ENCODE data around the gene BCO2.

The BCO2 gene

GRCh38 chr11:112212710-112213109 lies 37.4 kb downstream of the BCO2 start:
- H3K27ac ChIP-seq, result no peak overlapping the region
- TF ChIP-seq CTCF (conservative IDR thresholded peaks at IDR 0.05; ENCODE audit: low read depth, low read length), result no peak
- H3K36me3 ChIP-seq (ENCODE audit: insufficient read depth), result no peaks in the 10 kb centered on the region
- no peaks in the 10 kb centered on the region for H3K79me2 ChIP-seq (ENCODE audit: insufficient read depth, low read depth)
- H3K4me2 ChIP-seq, result no peak overlapping the region
- no peaks in the 10 kb centered on the region for H3K4me1 ChIP-seq (ENCODE audit: low read depth, poor library complexity, severe bottlenecking)
- no peak overlapping the region for H3K4me3 ChIP-seq (IDR thresholded peaks at IDR 0.05; ENCODE audit: insufficient read depth, low read depth, low read length)
- no peaks in the 10 kb centered on the region for H3K27me3 ChIP-seq (ENCODE audit: insufficient read depth, low read depth)
- H3K9ac ChIP-seq, result no peak overlapping the region
- no peak overlapping the region for H2AFZ ChIP-seq (ENCODE audit: low read depth)
- no peaks in the 10 kb centered on the region for H4K20me1 ChIP-seq (ENCODE audit: insufficient read depth)

- no peaks in the 10 kb centered on the region for H4K20me1 ChIP-seq (ENCODE audit: insufficient read depth)
These were observed 38.4 kb downstream of the BCO2 start for GRCh38 chr11:112213753-112214152.

GRCh38 chr11:112215621-112216020 lies 40.3 kb downstream of the BCO2 start:
- no peak overlapping the region for H3K4me3 ChIP-seq (IDR thresholded peaks at IDR 0.05; ENCODE audit: insufficient read depth, low read depth, low read length)
- TF ChIP-seq CTCF (conservative IDR thresholded peaks at IDR 0.05; ENCODE audit: low read depth, low read length), result no peak
- no peaks in the 10 kb centered on the region for H3K79me2 ChIP-seq (ENCODE audit: insufficient read depth, low read depth)
- no peak overlapping the region for H3K9ac ChIP-seq
- no peak overlapping the region for H3K4me2 ChIP-seq
- H3K36me3 ChIP-seq (ENCODE audit: insufficient read depth), result no peaks in the 10 kb centered on the region
- no peaks in the 10 kb centered on the region for H3K4me1 ChIP-seq (ENCODE audit: low read depth, poor library complexity, severe bottlenecking)
- H3K27ac ChIP-seq, result no peak overlapping the region
- no peaks in the 10 kb centered on the region for H4K20me1 ChIP-seq (ENCODE audit: insufficient read depth)
- H3K27me3 ChIP-seq (ENCODE audit: insufficient read depth, low read depth), result no peaks in the 10 kb centered on the region
- H2AFZ ChIP-seq (ENCODE audit: low read depth), result no peak overlapping the region

More at GRCh38 chr11:112213753-112214152, 38.4 kb downstream of the BCO2 start:
- H3K36me3 ChIP-seq (ENCODE audit: insufficient read depth), result no peaks in the 10 kb centered on the region
- no peaks in the 10 kb centered on the region for H3K27me3 ChIP-seq (ENCODE audit: insufficient read depth, low read depth)
- H2AFZ ChIP-seq (ENCODE audit: low read depth), result no peak overlapping the region
- no peaks in the 10 kb centered on the region for H3K4me1 ChIP-seq (ENCODE audit: low read depth, poor library complexity, severe bottlenecking)
- H3K4me2 ChIP-seq, result no peak overlapping the region
- H3K79me2 ChIP-seq (ENCODE audit: insufficient read depth, low read depth), result no peaks in the 10 kb centered on the region
- no peak overlapping the region for H3K4me3 ChIP-seq (IDR thresholded peaks at IDR 0.05; ENCODE audit: insufficient read depth, low read depth, low read length)
- H3K9ac ChIP-seq, result no peak overlapping the region
- no peak overlapping the region for H3K27ac ChIP-seq
- TF ChIP-seq CTCF (conservative IDR thresholded peaks at IDR 0.05; ENCODE audit: low read depth, low read length), result no peak

GRCh38 chr11:112216561-112217105 lies 41.3 kb downstream of the BCO2 start:
- H2AFZ ChIP-seq (ENCODE audit: low read depth), result no peak overlapping the region
- no peaks in the 10 kb centered on the region for H4K20me1 ChIP-seq (ENCODE audit: insufficient read depth)
- H3K36me3 ChIP-seq (ENCODE audit: insufficient read depth), result no peaks in the 10 kb centered on the region
- no peaks in the 10 kb centered on the region for H3K79me2 ChIP-seq (ENCODE audit: insufficient read depth, low read depth)
- no peak for TF ChIP-seq CTCF (conservative IDR thresholded peaks at IDR 0.05; ENCODE audit: low read depth, low read length)
- H3K4me1 ChIP-seq (ENCODE audit: low read depth, poor library complexity, severe bottlenecking), result no peaks in the 10 kb centered on the region
- H3K9ac ChIP-seq, result no peak overlapping the region
- no peak overlapping the region for H3K27ac ChIP-seq
- no peak overlapping the region for H3K4me2 ChIP-seq
- H3K27me3 ChIP-seq (ENCODE audit: insufficient read depth, low read depth), result no peaks in the 10 kb centered on the region
- no peak overlapping the region for H3K4me3 ChIP-seq (IDR thresholded peaks at IDR 0.05; ENCODE audit: insufficient read depth, low read depth, low read length)

Measured in KMS-11 (cell line).